ENCODE results near the gene CAMSAP1.
A peak's percentile ranks its signal among the peaks of the same experiment; 100 is the strongest.

Gene CAMSAP1

DNA sequence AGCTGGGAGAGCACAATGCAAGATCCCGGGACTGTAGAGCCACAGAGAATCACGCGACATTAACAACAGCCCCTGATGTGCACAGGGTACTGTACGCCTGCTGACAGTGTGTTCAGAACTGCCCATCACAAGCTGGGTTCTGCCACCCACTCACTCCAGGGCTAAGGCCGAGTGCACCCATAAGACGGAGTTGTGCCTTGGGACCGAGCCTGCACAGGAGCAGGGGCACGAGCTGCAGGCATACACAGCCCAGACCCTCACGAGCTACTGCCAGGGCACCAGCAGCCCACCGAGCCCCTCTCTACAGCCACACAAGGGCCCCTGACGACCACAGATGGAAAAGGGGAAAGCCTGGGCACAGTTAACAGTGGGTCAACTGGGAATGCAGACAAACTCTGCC is 67.8 kb downstream of the CAMSAP1 start:
- DNase-seq (ENCODE audit: low read depth in 2 of 2): no peak

DNA sequence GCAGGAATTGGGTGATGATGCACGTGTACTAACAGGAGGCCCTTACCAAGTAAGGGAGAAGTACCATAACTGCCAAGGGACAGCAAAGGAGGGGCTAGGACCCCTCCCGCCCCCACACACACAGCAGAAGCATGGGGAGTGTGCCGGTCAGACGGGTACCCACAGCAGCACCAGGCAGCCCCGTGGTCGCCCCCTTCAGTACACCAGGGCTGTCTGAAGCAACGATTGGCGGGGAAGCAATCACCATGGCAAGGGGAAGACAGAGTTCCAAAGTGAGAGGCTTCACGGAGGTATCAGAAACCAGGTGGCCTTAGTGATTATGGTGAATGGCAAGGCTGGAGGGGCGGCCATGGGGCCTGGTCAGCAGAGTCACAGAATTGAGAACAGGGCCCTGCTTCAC is 72.2 kb downstream of the CAMSAP1 start:
- DNase-seq (ENCODE audit: low read depth in 2 of 2): no peak

DNA sequence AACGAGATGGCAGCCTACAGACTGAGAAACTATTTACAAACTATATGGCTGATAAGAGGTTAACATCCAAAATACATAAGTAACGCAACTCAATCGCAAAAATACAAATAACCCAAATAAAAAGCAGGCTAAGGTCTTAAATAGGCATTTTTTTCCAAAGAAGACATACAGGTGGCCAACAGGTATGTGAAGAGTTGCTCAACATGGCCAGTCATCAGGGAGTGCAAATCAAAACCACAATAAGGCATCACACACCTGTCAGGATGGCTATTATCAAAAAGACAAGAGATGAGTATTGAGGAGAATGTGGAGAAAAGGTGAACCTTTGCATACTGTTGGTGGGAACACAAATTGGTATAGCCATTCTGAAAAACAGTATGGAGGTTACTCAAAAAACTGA is 73.5 kb downstream of the CAMSAP1 start:
- no peak for DNase-seq (ENCODE audit: low read depth in 2 of 2)

DNA sequence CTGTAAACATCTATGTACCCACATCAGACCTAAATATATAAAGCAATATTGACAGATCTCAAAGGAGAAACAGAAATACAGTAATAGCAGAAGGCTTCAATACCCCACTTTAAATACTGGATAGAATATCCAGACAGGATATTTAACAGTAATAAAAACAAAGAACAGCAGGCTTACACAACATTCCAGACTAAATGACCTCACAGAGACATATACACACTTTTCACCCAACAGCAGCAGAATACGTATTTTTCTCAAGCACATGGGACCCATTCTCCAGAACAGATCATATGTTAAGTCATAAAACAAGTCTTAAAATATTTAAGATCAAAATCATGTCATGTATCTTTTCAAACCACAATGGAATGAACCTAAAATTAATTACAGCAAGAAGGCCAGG is 76.8 kb downstream of the CAMSAP1 start:
- peak; percentile 14 to 27 for DNase-seq (ENCODE audit: low read depth in 2 of 2)

DNA sequence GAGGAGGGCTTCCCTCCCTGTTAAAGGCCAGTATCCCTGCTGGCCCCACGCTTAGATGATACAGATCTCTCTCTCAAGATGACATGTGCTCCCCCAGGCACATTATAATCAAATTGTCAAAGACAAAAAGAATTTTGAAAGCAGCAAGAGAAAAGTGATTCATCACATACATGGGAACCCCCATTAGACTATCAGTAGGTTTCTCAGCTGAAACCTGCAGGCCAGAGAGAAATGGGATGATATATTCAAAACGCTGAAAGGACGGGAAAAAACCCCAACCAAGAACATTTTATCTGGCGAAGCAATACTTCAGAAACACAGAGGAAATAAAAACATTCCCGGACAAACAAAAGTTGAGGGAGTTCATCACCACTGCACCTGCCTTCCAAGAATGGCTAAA is 78.7 kb downstream of the CAMSAP1 start:
- no peak for DNase-seq (ENCODE audit: low read depth in 2 of 2)

DNA sequence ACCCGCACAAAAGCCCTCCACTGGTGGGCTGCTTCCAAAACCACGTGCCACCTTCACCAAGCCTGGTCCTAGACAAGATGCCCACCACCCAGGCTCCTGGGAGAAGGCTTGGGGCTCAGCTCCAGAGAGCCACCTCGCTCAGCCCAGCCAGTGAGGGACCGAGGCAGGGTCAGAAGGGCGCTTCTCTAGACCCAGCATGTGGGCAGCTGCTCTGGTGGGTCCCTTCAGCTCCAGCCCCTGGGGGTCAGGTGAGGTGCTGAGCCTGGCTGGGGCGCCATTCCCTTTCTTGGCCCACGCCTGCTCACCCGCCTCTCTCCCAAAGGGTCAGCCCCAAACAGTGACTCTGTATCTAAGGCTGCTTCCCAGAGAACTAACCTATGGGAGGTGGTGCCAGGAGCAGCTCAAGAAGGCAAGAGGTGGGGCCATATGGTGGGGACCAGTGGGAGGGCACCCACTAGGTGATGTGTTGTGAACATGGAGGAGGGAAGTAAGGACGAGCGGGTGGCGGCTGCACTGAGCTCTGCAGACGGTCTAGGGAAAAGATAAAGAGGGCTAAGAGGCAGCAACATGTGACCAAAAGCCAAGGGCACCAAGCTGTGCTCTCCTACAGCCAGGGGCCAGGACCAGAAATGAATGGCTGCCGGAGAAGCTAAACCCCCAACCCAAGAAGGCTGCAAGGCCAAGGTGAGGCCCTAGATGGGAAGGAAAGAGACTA is 79.3 kb downstream of the CAMSAP1 start:
- DNase-seq (ENCODE audit: low read depth in 2 of 2): no peak

DNA sequence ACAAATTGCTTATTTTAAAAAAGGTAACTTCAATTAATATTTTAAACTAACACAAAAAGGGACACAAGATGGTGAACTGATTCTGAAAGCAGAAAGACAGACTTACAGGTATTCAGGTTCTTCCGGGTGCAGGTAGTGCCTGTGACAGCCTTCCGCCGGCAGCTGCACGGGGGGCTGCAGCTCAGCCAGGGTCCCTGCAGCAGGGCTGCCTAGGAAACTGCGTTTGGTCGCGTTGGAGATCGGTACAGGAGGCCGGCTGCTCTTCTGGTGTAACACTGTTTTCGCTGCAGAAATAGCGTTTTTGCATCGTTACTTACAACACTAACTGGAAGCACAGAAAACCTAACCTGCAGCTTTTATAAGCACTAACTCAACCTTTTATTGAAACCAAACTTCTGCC is 80.0 kb downstream of the CAMSAP1 start:
- DNase-seq (ENCODE audit: low read depth in 2 of 2): no peak

DNA sequence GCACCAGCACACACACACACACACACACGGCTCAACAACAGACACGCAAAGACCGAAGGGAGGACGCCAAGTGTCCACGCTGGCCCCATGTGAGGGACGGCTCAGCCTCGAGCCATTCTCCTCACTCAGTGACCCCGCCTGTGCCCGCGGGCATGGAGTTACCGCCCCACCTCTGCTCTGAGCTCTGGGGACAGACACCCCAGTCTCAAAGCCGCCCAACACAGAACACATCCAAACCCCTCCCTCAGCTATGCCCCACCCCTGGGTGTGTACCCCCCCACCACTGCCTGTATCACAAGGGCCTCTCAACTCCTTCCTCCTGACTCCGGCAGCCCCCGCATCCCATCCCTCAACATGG is 81.2 kb downstream of the CAMSAP1 start:
- DNase-seq (ENCODE audit: low read depth in 2 of 2): no peak

DNA sequence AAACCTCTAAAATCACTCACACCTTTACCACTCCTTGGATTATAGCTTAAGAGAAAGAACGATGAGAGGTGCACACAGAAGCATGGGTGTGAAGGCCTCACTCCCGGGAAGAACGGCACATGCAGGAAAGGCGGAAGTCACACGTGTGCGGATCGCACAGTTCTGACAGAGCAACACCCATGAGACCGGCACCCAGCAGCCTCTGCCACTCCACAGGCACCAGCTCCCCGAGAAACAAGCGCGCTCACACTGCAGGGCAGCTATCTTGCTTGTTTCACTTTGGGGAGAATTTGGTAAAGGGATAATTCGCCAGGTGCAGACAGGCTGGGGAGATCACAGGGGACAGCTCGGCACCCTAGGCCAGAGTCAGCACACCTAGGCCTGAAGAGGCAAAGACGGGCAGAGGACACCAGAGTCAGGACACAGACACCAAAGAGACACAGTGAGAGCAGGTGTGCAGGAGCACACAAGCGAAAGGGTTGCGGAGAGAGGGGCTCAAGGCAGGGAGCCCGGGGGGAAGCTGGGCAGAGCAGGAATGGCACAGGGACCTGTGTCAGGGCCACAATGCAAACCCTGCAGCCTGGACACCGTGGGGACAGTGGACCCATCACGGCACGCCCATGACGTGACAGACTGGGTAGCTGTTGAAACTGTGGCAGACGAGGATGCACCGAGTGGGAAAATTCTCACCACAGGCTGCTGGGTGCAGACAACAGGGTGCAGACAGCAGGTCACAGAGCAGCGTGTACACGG is 81.7 kb downstream of the CAMSAP1 start:
- no peak for DNase-seq (ENCODE audit: low read depth in 2 of 2)

DNA sequence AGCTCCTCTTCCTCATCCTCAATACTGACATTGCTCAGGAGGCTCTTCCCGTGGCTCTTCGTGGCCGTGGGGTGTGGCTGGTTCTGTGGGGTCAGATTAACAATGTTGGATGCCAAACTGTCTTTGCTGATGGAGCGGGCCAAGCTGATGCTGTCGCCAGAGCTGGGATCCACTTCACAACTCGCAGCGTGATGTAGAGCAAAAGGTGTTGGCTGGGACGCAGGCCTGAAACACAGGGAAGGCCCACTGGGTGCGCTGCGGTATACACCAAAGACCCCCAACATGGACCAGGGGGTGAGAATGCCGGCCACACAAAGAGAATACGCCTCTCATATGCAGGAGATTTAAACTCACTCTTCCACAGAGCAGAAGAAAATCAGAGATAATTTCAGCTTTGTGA is 84.3 kb downstream of the CAMSAP1 start:
- DNase-seq (ENCODE audit: low read depth in 2 of 2): no peak

DNA sequence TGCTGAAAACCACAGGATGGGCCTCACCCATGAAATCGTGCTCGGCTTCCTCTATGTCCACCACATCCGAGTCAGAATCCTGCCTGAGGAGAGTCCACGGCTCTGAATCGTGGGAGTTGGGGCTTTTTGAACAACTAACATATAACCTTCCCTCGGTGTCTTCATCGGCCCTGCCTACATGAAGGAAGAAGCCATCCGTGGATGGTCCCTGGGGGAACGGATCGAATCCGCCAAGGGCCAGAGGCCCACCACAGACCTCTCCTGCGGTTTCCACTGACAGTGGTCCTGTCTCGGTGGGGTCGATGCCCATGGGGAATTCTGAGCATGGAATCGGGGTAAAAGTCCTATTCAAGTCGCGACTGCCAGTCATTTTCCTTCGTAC is 85.0 kb downstream of the CAMSAP1 start:
- no peak for DNase-seq (ENCODE audit: low read depth in 2 of 2)

DNA sequence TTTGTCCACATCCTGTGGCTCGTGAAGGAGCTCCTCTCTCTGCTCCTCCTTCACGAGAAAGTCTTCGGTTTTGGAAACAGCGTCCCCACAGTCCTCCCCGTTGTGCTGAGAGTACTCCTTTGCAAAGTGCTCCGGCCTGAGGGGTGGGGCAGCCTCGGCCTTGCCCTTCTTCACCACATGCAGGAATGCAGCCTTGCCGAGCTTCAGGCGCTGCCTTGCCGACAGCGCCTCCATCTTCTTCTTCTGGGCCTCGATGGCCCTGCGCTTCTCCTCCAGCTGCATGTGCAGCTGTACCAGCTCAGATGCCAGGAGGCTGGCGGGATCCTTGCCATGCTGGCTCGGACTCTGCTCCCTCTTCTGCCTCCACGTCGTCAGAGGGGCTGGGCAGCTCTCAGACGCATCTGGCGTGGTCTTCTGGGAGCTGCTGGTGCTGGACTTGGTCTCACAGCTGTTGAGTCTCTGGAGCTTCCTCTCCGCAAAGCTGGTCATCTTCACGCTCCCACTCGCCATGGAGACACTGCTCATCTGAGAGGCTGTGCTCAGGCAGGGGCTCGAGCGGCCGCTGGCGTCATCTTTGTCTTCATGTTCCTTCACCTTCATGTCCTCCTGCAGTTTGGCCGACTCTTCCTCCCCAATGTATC is 85.5 kb downstream of the CAMSAP1 start:
- DNase-seq (ENCODE audit: low read depth in 2 of 2): no peak

DNA sequence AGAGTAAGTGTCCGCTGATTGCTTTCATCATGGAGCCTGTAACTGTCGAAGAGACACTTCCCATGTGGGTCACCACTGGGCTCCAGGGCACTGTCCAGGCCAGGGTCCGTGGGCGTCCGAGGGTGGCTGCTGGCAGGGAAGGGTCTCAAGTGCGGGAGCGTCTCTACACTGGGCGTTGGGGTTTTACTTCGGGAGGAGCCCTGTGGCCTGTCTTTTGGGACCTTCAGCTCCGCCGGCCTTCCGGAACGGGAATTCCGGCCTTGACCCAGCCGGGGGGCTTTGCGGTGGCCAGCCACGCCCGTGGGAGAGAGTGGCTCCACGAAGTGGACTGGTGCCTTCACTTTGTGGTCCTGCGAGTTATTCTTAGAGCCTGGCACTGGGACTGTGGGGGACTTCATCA is 86.2 kb downstream of the CAMSAP1 start:
- DNase-seq (ENCODE audit: low read depth in 2 of 2): no peak

DNA sequence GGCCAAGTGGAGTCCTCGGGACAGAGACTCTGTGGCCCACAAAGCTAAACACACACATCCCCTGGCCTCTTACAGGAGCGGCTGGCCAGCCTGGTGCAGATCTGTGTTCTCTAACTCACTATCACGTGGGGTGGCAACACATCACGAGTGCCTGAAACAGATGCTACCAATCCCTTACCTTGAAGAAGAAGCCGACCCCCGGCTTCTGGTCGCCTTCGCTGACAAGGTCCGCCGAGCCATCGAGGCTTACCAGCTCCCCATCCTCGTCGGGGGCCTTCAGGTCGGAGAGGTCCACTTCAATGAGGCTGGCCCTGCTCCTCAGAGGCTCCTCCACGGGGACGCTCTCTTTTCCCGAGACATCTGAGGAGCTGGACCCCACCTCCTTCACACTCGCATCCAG is 86.7 kb downstream of the CAMSAP1 start:
- no peak for DNase-seq (ENCODE audit: low read depth in 2 of 2)

DNA sequence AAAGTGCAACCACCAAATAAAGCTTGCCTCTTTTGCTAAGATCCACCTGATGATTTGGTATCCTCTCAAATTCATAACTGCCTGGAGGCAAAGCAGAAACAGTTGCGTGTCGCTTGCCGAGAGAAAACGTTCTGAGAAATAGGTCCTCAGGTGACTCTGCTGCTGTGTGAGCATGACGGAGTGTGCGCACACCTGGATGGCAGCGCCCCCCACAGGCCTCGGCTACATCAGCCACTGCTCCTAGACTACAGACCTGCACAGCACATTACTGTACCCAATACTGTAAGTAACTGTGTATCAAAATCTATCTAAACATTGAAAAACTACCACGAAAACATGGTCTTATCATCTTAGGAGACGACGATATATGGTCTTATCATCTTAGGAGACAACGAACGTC is 87.4 kb downstream of the CAMSAP1 start:
- no peak for DNase-seq (ENCODE audit: low read depth in 2 of 2)

DNA sequence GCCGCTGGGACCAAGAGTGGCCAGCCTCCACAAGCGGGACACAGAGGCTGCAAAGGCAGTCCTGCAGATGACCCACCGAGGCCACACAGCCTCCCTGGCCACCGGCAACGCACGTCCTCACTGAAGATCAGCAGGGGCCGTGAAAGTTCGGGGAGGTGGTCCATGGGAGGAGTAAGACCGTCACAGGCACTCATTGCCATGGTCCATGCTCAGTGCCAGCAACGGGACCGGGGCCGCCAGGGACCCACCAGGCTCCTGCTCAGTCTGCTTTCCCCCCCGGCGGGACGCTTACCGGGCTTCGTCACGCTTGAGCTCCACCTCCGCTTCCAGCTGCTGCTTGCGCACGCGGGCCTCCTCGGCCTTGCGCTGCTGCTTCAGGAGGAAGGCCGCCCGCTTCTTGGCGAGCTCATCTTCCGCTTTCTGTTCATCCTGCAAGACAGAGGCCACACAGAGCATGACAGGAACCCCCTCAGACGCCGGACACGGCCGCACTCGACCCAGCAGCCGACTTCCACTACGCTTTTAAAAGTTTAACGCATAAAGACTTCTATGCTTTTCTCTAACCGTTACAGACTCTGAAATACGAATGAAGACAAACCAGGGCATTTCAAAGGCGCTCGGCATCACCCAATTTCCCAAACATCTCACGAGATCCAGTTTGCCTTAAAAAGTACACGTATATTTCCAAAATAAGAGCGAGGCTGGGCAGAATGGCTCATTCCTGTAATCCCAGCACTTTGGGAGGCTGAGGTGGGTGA is 88.4 kb downstream of the CAMSAP1 start:
- DNase-seq (ENCODE audit: low read depth in 2 of 2): no peak

DNA sequence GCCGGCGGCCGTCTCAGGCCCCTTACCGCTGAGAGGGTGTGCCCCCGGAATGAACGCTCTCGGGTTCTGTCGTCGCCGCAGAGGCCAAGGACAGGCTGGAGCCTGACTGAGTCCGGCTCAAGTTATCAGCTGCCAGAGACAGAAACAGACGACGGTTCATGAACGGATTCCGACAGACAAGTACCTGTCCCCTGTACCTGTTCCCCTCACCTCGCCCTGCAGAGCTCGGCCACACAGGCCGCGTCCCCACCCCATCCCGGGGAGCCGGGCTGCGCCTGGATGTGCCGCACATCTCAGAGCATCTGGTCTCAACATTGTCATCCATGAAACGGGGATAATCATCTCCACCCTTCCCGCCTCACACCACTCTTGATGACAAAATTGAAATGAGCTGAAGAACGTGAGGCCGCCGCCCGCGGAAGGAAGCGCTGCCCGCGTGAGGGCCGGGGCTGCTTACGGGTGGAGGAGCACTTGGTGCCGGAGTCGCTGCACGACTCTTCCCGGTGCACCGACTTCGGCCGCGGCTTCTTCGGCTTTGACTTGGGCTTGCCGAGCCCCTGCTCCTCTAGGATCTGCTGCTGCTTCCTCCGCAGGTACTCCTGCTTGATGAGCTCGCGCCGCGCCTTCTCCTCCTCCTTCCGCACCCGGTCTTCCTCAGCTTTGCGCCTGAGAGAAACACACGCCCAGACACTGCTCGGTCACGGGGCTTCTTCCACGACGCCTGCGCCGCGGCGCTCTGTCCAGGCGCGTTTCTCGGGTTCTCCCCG is 89.2 kb downstream of the CAMSAP1 start:
- DNase-seq (ENCODE audit: low read depth in 2 of 2): no peak

DNA sequence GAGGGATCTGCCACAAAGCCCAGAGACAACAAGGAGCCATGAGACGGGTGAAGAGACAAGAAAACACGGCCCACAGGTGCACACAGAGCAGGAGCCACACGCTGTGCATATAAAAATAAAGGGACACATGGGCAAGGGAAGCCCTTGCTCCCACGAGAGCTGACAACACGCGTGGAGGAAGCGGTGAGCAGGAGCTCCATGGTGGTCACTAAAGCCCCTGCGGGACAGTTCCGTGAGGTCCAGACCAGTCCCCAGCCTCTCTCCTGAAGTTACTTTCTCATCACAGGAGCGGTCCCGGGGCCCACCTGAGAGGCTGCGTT is 90.7 kb downstream of the CAMSAP1 start:
- no peak for DNase-seq (ENCODE audit: low read depth in 2 of 2)

DNA sequence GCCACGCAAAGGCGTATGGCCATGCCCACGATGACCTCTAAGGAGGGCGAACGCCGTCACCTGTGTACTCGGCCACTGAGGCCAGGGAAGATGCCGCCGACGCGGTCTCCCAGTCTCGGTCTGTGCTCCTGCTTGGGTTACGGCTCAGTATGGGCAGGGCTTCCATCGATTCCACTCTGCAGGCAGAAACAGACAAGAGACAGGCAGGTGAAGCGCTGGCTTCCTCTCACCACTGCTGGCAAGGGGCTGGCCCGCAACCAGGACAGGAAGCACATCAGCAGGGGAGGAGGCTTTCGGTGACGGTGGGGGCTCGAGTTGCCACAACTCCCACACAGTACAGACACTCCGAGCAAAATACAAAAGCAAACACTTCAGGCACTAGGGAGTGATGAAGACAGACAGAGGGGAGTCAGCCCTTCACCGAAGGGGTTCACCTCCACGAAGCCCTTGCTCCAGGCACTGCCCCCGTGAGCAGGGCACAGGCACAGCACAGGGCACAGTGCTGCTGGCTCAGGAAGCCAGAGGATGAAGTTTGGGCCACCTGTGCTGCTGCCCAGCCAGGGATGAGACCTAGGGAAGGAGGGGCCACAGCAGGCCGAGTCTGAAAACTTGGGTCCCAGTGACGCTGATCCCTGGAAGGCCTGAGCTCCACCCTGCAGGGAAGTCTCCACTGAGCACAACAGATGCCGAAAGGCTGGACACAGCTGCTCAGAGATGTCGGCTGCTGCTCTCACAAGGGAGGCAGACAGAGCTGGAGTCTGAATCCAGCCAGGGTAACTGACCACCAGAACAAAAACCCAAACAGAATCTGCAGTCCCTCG is 91.3 kb downstream of the CAMSAP1 start:
- DNase-seq (ENCODE audit: low read depth in 2 of 2): no peak

DNA sequence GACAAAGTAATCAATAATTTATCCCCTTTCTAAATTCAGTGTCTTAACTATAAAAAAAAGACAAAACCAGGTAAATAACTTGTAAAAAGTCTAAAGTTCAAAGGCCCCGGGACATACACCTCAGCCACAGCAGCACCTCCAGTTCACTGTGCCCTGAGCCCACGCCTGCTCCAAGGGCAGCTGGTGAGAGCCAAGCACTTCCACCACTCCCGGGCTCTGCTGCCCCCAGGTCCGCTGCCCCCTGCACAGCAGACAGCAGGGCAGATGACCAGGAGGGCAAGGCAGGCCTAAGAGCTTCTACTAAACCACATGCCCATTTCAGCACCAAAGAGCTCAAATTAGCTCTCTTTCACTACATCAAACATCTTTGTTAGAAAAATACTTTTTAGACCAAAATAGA is 91.9 kb downstream of the CAMSAP1 start:
- no peak for DNase-seq (ENCODE audit: low read depth in 2 of 2)
